Right hindlimb (tissue), 1 donor: Measurements from ENCODE around the gene RFC4.
"Not testable (repeated sequence)": the region's sequence is repeated elsewhere in the genome, so short reads cannot be mapped to it uniquely, and the experiment has no call there.

Experiments used
- DNase-seq: peaks from one replicate; pipeline ENCODE4 v3.0.0-alpha.2; 2018

Gene RFC4

GRCh38 chr3:186806089-186807055 lies at the start of gene RFC4:
RFC4 (minus strand) TSS chr3:186806482; CDS start chr3:186804713, 1,769 bp downstream.
- peak; percentile 89 for DNase-seq

- DNase-seq, result no peak
These were observed 48.7 kb upstream of the RFC4 start for GRCh38 chr3:186854954-186855353.

- DNase-seq, result no peak
These were observed 47.9 kb upstream of the RFC4 start for GRCh38 chr3:186854146-186854545.

- no peak for DNase-seq
These were observed 46.7 kb upstream of the RFC4 start for GRCh38 chr3:186852994-186853393.

GRCh38 chr3:186851835-186852234 lies 45.6 kb upstream of the RFC4 start:
- DNase-seq, result not testable (repeated sequence)

- no peak for DNase-seq
These were observed 43.2 kb upstream of the RFC4 start for GRCh38 chr3:186849374-186849975.

GRCh38 chr3:186847437-186847836 lies 41.2 kb upstream of the RFC4 start:
- DNase-seq, result no peak

- DNase-seq, result no peak
These were observed 39.5 kb upstream of the RFC4 start for GRCh38 chr3:186845756-186846155.

- no peak for DNase-seq
These were observed 38.6 kb upstream of the RFC4 start for GRCh38 chr3:186844908-186845307.

GRCh38 chr3:186843039-186843432 lies 36.8 kb upstream of the RFC4 start:
- no peak for DNase-seq

GRCh38 chr3:186842426-186843038 lies 36.2 kb upstream of the RFC4 start, which contains the start of gene ADIPOQ:
ADIPOQ (plus strand) TSS chr3:186842710; CDS start chr3:186853059, 10,349 bp downstream.
- no peak for DNase-seq

GRCh38 chr3:186841620-186842019 lies 35.3 kb upstream of the RFC4 start:
- no peak for DNase-seq

GRCh38 chr3:186839874-186840641 lies 33.8 kb upstream of the RFC4 start:
- peak; percentile 68 for DNase-seq

GRCh38 chr3:186832276-186832675 lies 26.0 kb upstream of the RFC4 start:
- no peak for DNase-seq

- DNase-seq, result no peak
These were observed 25.5 kb upstream of the RFC4 start for GRCh38 chr3:186831798-186832197.

- DNase-seq, result no peak
These were observed 22.1 kb upstream of the RFC4 start for GRCh38 chr3:186828340-186828739.

- peak; percentile 78 for DNase-seq
These were observed 20.9 kb upstream of the RFC4 start for GRCh38 chr3:186826976-186827857.

- no peak for DNase-seq
These were observed 20.2 kb upstream of the RFC4 start for GRCh38 chr3:186826410-186826975.

- DNase-seq, result no peak
These were observed 19.7 kb upstream of the RFC4 start for GRCh38 chr3:186825872-186826409.

GRCh38 chr3:186825294-186825821 lies 19.1 kb upstream of the RFC4 start:
- peak; percentile 34 for DNase-seq
